ENCODE results near the gene ERBB4.

ERBB4 gene

GRCh38 chr2:211351987-211352386 is 1186.6 kb downstream of the ERBB4 start:
- no peak for DNase-seq (ENCODE audit: low read depth in 2 of 2)

GRCh38 chr2:211349031-211349430 is 1189.6 kb downstream of the ERBB4 start:
- no peak for DNase-seq (ENCODE audit: low read depth in 2 of 2)

- no peak for DNase-seq (ENCODE audit: low read depth in 2 of 2)
These were observed 1191.3 kb downstream of the ERBB4 start for GRCh38 chr2:211347328-211347727.

GRCh38 chr2:211344289-211344688 is 1194.3 kb downstream of the ERBB4 start:
- DNase-seq (ENCODE audit: low read depth in 2 of 2): no peak

- no peak for DNase-seq (ENCODE audit: low read depth in 2 of 2)
These were observed 1205.2 kb downstream of the ERBB4 start for GRCh38 chr2:211333377-211333776.

- DNase-seq (ENCODE audit: low read depth in 2 of 2): no peak
These were observed 1206.9 kb downstream of the ERBB4 start for GRCh38 chr2:211331736-211332135.

GRCh38 chr2:211329882-211330281 is 1208.7 kb downstream of the ERBB4 start:
- no peak for DNase-seq (ENCODE audit: low read depth in 2 of 2)

- no peak for DNase-seq (ENCODE audit: low read depth in 2 of 2)
These were observed 1209.2 kb downstream of the ERBB4 start for GRCh38 chr2:211329421-211329820.

- DNase-seq (ENCODE audit: low read depth in 2 of 2): no peak
These were observed 1210.5 kb downstream of the ERBB4 start for GRCh38 chr2:211328126-211328525.

Data from stimulated activated CD8-positive, alpha-beta memory T cell treated with anti-CD3 and anti-CD28 coated beads, Interleukin-15, amount 100 ng/mL, for 4 hours (primary cell).